H9 (cell line): ENCODE results near the gene AHDC1. TPM values are rescaled to one million over a fixed set of nuclear protein-coding genes. Genes with fewer than 3 reads are reported as not detected.

Experiments used
- DNase-seq: peaks from one replicate; pipeline ENCODE4 v3.0.0-alpha.2; 2017
- H2AFZ ChIP-seq: one replicate; pipeline ENCODE4 v1.6.1; 2013; ENCODE audit warnings: mild to moderate bottlenecking, low read length, control low read depth, moderate library complexity
- H2AK5ac ChIP-seq: 2 replicates; pipeline ENCODE4 v1.6.1; 2013; ENCODE audit warnings: low read length, control low read depth, mixed read lengths; ENCODE audit not compliant: insufficient read length
- H2BK120ac ChIP-seq: one replicate; pipeline ENCODE4 v1.6.1; 2013; ENCODE audit warnings: low read depth, mild to moderate bottlenecking, low read length, control low read depth, inconsistent platforms; ENCODE audit not compliant: poor library complexity, severe bottlenecking
- H2BK12ac ChIP-seq: 2 replicates; pipeline ENCODE4 v1.6.1; 2013; ENCODE audit warnings: low read length, control low read depth, mixed read lengths, low read depth; ENCODE audit not compliant: insufficient read length
- H2BK15ac ChIP-seq: 2 replicates; pipeline ENCODE4 v1.6.1; 2013; ENCODE audit warnings: low read depth, low read length, control low read depth
- H2BK20ac ChIP-seq: one replicate; pipeline ENCODE4 v1.6.1; 2013; ENCODE audit warnings: low read depth, mild to moderate bottlenecking, low read length, control low read depth, inconsistent platforms; ENCODE audit not compliant: poor library complexity, severe bottlenecking
- H2BK5ac ChIP-seq: 2 replicates; pipeline ENCODE4 v1.6.1; 2013; ENCODE audit warnings: low read length, control low read depth, mixed read lengths; ENCODE audit not compliant: insufficient read length
- H3K14ac ChIP-seq: 2 replicates; pipeline ENCODE4 v1.6.1; 2013; ENCODE audit warnings: low read length, control low read depth; ENCODE audit not compliant: insufficient read depth
- H3K18ac ChIP-seq: 2 replicates; pipeline ENCODE4 v1.6.1; 2013; ENCODE audit warnings: low read depth, mild to moderate bottlenecking, mixed read lengths, low read length, control low read depth; ENCODE audit not compliant: insufficient read length
- H3K23ac ChIP-seq: 2 replicates; pipeline ENCODE4 v1.6.1; 2013; ENCODE audit warnings: low read length, control low read depth, mixed read lengths, low read depth; ENCODE audit not compliant: insufficient read length
- H3K23me2 ChIP-seq: 2 replicates; pipeline ENCODE4 v1.6.1; 2013; ENCODE audit warnings: low read depth, mild to moderate bottlenecking, mixed read lengths, low read length, control low read depth; ENCODE audit not compliant: insufficient read length, poor library complexity, severe bottlenecking
- H3K27ac ChIP-seq: 2 replicates; pipeline ENCODE4 v1.5.1; 2013; ENCODE audit warnings: low read length, control low read depth, mixed read lengths, low read depth; ENCODE audit not compliant: insufficient read length
- H3K27me3 ChIP-seq: 2 replicates; pipeline ENCODE4 v1.6.1; 2013; ENCODE audit warnings: low read length, control low read depth, inconsistent platforms; ENCODE audit not compliant: insufficient read depth
- H3K4ac ChIP-seq: 2 replicates; pipeline ENCODE4 v1.6.1; 2013; ENCODE audit warnings: low read depth, mild to moderate bottlenecking, control low read depth, inconsistent platforms, low read length, moderate library complexity
- H3K4me1 ChIP-seq: 2 replicates; pipeline ENCODE4 v1.6.1; 2013; ENCODE audit warnings: low read length, control low read depth, inconsistent platforms; ENCODE audit not compliant: insufficient read depth
- H3K4me2 ChIP-seq: 2 replicates; pipeline ENCODE4 v1.6.1; 2013; ENCODE audit warnings: low read length, control low read depth, mixed read lengths; ENCODE audit not compliant: insufficient read length, insufficient read depth
- H3K56ac ChIP-seq: 2 replicates; pipeline ENCODE4 v1.6.1; 2013; ENCODE audit warnings: low read depth, mild to moderate bottlenecking, mixed read lengths, low read length, control low read depth; ENCODE audit not compliant: insufficient read length
- H3K79me1 ChIP-seq: 2 replicates; pipeline ENCODE4 v1.6.1; 2013; ENCODE audit warnings: low read depth, mild to moderate bottlenecking, moderate library complexity, low read length, control low read depth, inconsistent platforms; ENCODE audit not compliant: insufficient read depth, poor library complexity, severe bottlenecking
- H3K79me2 ChIP-seq: 2 replicates; pipeline ENCODE4 v1.6.1; 2013; ENCODE audit warnings: low read length, control low read depth, inconsistent platforms; ENCODE audit not compliant: insufficient read depth
- H3K9ac ChIP-seq: 2 replicates; pipeline ENCODE4 v1.6.1; 2013; ENCODE audit warnings: low read length, control low read depth, mixed read lengths; ENCODE audit not compliant: insufficient read length; ENCODE audit errors: extremely low read depth
- H3K9me3 ChIP-seq: one replicate; pipeline ENCODE4 v1.6.1; 2013; ENCODE audit warnings: low read depth, low read length, inconsistent platforms; ENCODE audit not compliant: control insufficient read depth
- H3T11ph ChIP-seq: one replicate; pipeline ENCODE4 v1.6.1; 2013; ENCODE audit warnings: mild to moderate bottlenecking, low read length, control low read depth, inconsistent platforms
- H4K20me1 ChIP-seq: one replicate; pipeline ENCODE4 v1.6.1; 2013; ENCODE audit not compliant: control insufficient read depth, insufficient read length, insufficient read depth
- H4K5ac ChIP-seq: 2 replicates; pipeline ENCODE4 v1.6.1; 2013; ENCODE audit warnings: low read depth, mild to moderate bottlenecking, mixed read lengths, low read length, control low read depth; ENCODE audit not compliant: insufficient read length
- H4K8ac ChIP-seq: replicated peaks from 2 replicates; pipeline ENCODE4 v1.6.1; 2013; ENCODE audit warnings: low read length, control low read depth, mixed read lengths, low read depth; ENCODE audit not compliant: insufficient read length
- H4K91ac ChIP-seq: 2 replicates; pipeline ENCODE4 v1.6.1; 2013; ENCODE audit warnings: low read depth, mild to moderate bottlenecking, moderate library complexity, mixed read lengths, low read length, control low read depth; ENCODE audit not compliant: insufficient read length
- H3K27ac Mint-ChIP-seq, 3 experiments: 2 replicates in 2 of 3; 3 replicates in 1 of 3; pipeline ENCODE4 v1.8.0; 2020 to 2021; ENCODE audit warnings: mixed read lengths in 3 of 3, mild to moderate bottlenecking in 1 of 3, moderate library complexity in 1 of 3
- H3K27me3 Mint-ChIP-seq: 2 replicates; pipeline ENCODE4 v1.8.0; 2021; ENCODE audit warnings: low read depth, mild to moderate bottlenecking, moderate library complexity, mixed read lengths
- H3K36me3 Mint-ChIP-seq, 3 experiments: 2 replicates in 2 of 3; 3 replicates in 1 of 3; pipeline ENCODE4 v1.8.0; 2020 to 2021; ENCODE audit warnings: low read depth in 3 of 3, mixed read lengths in 3 of 3; ENCODE audit not compliant: insufficient read depth in 1 of 3
- H3K4me1 Mint-ChIP-seq, 2 experiments: 2 replicates each; pipeline ENCODE4 v1.8.0; 2020; ENCODE audit warnings: mixed read lengths in 2 of 2
- H3K4me3 Mint-ChIP-seq, 2 experiments: 2 replicates in 1 of 2; 3 replicates in 1 of 2; pipeline ENCODE4 v1.8.0; 2020 to 2021; ENCODE audit warnings: mild to moderate bottlenecking in 2 of 2, mixed read lengths in 2 of 2, moderate library complexity in 1 of 2
- H3K9me3 Mint-ChIP-seq, 2 experiments: 2 replicates in 1 of 2; 3 replicates in 1 of 2; pipeline ENCODE4 v1.8.0; 2020; ENCODE audit warnings: mild to moderate bottlenecking in 2 of 2, mixed read lengths in 2 of 2, moderate library complexity in 1 of 2
- WGBS: extraction: QIAGEN DNeasy Blood & Tissue Kit; methylation state at CpG from one replicate; pipeline ENCODE4 v1.1.7; 2013; ENCODE audit warnings: missing lambda C conversion rate, low lambda C conversion rate, mixed read lengths; ENCODE audit not compliant: insufficient read length; ENCODE audit errors: extremely low coverage; 5-methylcytosine and 5-hydroxymethylcytosine counted together
- total RNA-seq: library from RNA; stranded (reverse); gene quantifications from 2 replicates; pipeline ENCODE4 v1.2.1, GENCODE V29; 2021
- TF ChIP-seq, protein P1 (sequence below): fragments of 200-600 bp; sonication (generic); conservative IDR thresholded peaks from 3 replicates; pipeline ENCODE4 v1.8.0; 2021; ENCODE audit warnings: antibody characterized with exemption, mild to moderate bottlenecking

The AHDC1 gene
- total RNA-seq, 1 experiment from 2014 or later: 29.4 TPM

DNA sequence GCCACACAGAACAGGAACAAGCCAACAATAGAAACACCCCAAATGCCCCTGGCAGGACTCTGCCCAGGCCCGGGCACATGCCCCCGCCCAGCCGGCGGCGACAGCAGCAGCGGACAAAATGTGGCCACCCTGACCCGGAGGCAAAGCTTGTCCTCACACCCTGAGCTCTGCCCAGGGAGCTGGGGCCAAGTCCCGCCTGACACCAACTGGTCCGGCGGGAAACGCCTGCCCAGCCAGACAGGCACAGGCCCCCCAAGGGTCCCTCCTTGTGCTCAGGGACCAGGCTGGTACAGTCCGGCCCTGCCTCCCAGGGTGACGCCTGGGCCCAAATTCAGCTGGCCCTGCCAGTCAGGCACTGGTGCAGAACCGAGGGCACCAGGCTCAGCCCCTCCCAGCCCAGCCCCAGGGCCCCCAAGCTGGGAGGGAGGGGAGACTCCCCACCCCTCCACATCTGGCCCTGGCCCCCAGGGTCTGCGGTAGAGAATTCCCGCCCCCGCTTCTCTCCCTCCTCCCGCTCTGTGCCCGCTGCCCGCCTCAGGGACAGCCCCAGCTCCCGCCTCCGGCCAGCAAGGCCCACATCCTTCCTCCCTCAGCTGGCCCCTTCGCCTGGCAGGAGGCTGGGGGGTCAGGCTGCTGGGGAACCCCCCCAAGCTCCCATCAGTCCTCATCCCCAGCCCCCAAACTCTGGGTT, 2.0 kb downstream of the AHDC1 start:
- Histone ChIP-seq H3K79me1 (peaks cover 2% of the 10 kb centered on the region), H2BK12ac (no peak overlapping the region), H3K27ac (no peak overlapping the region), H3K4me2 (peak overlapping the region; percentile 69), H2BK5ac (no peak overlapping the region), H2BK120ac (no peak overlapping the region), H3K9ac (no peak overlapping the region), H3K18ac (no peak overlapping the region), H2BK15ac (no peak overlapping the region), H3K4me1 (peaks cover 22% of the 10 kb centered on the region), H2AK5ac (no peak overlapping the region), H3T11ph (no peak overlapping the region), H4K20me1 (no peaks in the 10 kb centered on the region), H4K8ac (no peak overlapping the region), H3K27me3 (no peaks in the 10 kb centered on the region; the same call in 1 of the 2 replicates), H4K5ac (no peak overlapping the region), H2AFZ (no peak overlapping the region), H3K79me2 (peaks cover 14% of the 10 kb centered on the region; the same call in 1 of the 2 replicates), H2BK20ac (no peak overlapping the region), H3K4ac (no peak overlapping the region), H3K14ac (no peak overlapping the region; the same call in 1 of the 2 replicates), H4K91ac (no peak overlapping the region), H3K23me2 (peaks cover 6% of the 10 kb centered on the region), H3K23ac (no peak overlapping the region), H3K9me3 (no peaks in the 10 kb centered on the region), H3K56ac (no peak overlapping the region)
- Mint-ChIP-seq H3K9me3 (no peaks in the 10 kb centered on the region), H3K36me3 (peaks cover 0 to 1% (median 0%) of the 10 kb centered on the region in 3 experiments; a peak in 1 of 7 replicates), H3K4me1 (peaks cover 57 to 65% of the 10 kb centered on the region in 2 experiments), H3K4me3 (peak overlapping the region; percentile 89 to 91), H3K27ac (peak overlapping the region in 1 of 3 experiments; percentile 57; a peak in 1 of 7 replicates), H3K27me3 (peaks cover 2% of the 10 kb centered on the region)
- no CpG with 5 or more reads among the region's 23 CpGs for WGBS
- no peak for DNase-seq
- TF ChIP-seq, protein P1, sequence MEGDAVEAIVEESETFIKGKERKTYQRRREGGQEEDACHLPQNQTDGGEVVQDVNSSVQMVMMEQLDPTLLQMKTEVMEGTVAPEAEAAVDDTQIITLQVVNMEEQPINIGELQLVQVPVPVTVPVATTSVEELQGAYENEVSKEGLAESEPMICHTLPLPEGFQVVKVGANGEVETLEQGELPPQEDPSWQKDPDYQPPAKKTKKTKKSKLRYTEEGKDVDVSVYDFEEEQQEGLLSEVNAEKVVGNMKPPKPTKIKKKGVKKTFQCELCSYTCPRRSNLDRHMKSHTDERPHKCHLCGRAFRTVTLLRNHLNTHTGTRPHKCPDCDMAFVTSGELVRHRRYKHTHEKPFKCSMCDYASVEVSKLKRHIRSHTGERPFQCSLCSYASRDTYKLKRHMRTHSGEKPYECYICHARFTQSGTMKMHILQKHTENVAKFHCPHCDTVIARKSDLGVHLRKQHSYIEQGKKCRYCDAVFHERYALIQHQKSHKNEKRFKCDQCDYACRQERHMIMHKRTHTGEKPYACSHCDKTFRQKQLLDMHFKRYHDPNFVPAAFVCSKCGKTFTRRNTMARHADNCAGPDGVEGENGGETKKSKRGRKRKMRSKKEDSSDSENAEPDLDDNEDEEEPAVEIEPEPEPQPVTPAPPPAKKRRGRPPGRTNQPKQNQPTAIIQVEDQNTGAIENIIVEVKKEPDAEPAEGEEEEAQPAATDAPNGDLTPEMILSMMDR: no peak
